Neural cell (in vitro differentiated cells): Measurements from ENCODE around the gene SHISAL1.

Experiments
- EP300 ChIP-seq: fragments of 450-650 bp; conservative IDR thresholded peaks from 2 replicates; pipeline ENCODE4 v1.6.1; 2014; ENCODE audit warnings: antibody characterized with exemption, mild to moderate bottlenecking, moderate library complexity; ENCODE audit not compliant: poor library complexity, severe bottlenecking
- EZH2 ChIP-seq: fragments of 200-600, 300-800 bp; shearing (Covaris generic), sonication (generic); IDR thresholded peaks from 2 replicates; pipeline ENCODE4 v1.6.1; 2014; ENCODE audit warnings: antibody characterized with exemption, low read length, borderline replicate concordance, mild to moderate bottlenecking; ENCODE audit not compliant: insufficient read depth, poor library complexity, severe bottlenecking
- MXI1 ChIP-seq: fragments of 450-650 bp; conservative IDR thresholded peaks from 2 replicates; pipeline ENCODE4 v1.6.1; 2014; ENCODE audit warnings: antibody characterized with exemption, mild to moderate bottlenecking; ENCODE audit not compliant: poor library complexity, severe bottlenecking
- SMC3 ChIP-seq: fragments of 450-650 bp; conservative IDR thresholded peaks from 2 replicates; pipeline ENCODE4 v1.6.1; 2014; ENCODE audit warnings: antibody characterized with exemption, mild to moderate bottlenecking, moderate library complexity; ENCODE audit not compliant: poor library complexity
- TAF1 ChIP-seq: IDR thresholded peaks from 2 replicates; pipeline ENCODE4 v1.6.1; 2012; ENCODE audit warnings: low read depth
- TF ChIP-seq, protein P1 (sequence below): fragments of 450-650 bp; IDR thresholded peaks from 2 replicates; pipeline ENCODE4 v1.5.1; 2014; ENCODE audit warnings: antibody characterized with exemption, mild to moderate bottlenecking, moderate library complexity; ENCODE audit not compliant: poor library complexity, severe bottlenecking

DNA sequence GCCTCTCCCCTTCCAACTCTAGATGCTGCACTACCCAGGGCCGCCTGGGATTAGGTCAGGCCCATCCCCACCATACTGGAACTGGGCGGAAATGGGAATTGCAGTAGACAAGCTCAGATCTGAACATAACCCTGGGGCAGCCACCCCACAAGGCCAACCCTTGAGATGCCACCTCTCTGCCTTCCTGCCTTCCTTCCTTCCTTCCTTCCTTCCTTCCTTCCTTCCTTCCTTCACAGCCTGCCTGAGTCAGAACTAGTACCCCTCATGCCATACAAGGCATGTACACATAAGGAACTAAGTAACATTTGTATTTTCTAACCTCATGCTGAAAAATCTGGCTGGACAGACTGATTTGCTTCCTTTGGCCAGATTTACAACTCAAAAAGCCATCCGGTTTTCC is 28.0 kb downstream of the SHISAL1 start:
- no peak for TF ChIP-seq TAF1
- TF ChIP-seq EZH2 = no peak
- TF ChIP-seq EP300 = no peak
- TF ChIP-seq, protein P1, sequence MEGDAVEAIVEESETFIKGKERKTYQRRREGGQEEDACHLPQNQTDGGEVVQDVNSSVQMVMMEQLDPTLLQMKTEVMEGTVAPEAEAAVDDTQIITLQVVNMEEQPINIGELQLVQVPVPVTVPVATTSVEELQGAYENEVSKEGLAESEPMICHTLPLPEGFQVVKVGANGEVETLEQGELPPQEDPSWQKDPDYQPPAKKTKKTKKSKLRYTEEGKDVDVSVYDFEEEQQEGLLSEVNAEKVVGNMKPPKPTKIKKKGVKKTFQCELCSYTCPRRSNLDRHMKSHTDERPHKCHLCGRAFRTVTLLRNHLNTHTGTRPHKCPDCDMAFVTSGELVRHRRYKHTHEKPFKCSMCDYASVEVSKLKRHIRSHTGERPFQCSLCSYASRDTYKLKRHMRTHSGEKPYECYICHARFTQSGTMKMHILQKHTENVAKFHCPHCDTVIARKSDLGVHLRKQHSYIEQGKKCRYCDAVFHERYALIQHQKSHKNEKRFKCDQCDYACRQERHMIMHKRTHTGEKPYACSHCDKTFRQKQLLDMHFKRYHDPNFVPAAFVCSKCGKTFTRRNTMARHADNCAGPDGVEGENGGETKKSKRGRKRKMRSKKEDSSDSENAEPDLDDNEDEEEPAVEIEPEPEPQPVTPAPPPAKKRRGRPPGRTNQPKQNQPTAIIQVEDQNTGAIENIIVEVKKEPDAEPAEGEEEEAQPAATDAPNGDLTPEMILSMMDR = no peak
- no peak for TF ChIP-seq SMC3
- TF ChIP-seq MXI1 = no peak
